RPMI7951 (cell line): Measurements from ENCODE around the gene IMMT. TPM values are rescaled to one million over a fixed set of nuclear protein-coding genes. Genes with fewer than 3 reads are reported as not detected.

ENCODE experiments used
- total RNA-seq: library from RNA; depleted of rRNA; stranded (reverse); fragments of >200 nt; shearing (Covaris generic); gene quantifications from 2 replicates; pipeline ENCODE4 v1.2.3, GENCODE V29; 2014; rRNA removed

Gene IMMT
- total RNA-seq, 1 experiment from 2014 or later: 97.8 TPM

Other genes with a start within 250 kb of the IMMT start
- 13.0 and 17.2 TPM in 2 replicates for gene POLR1A, start 89.6 kb downstream of the IMMT start, total RNA-seq
- 78.5 and 92.3 TPM in 2 replicates for gene PTCD3, start 89.2 kb downstream of the IMMT start, total RNA-seq
- gene MRPL35, start 4.0 kb upstream of the IMMT start, total RNA-seq: 110 and 159 TPM in 2 replicates
- gene REEP1, start 142.2 kb upstream of the IMMT start, total RNA-seq: not detected in 2 replicates
- 20.1 and 23.4 TPM in 2 replicates for gene KDM3A, start 245.9 kb upstream of the IMMT start, total RNA-seq